ENCODE results near the gene KIF26B. TPM values are rescaled to one million over a fixed set of nuclear protein-coding genes. Genes with fewer than 3 reads are reported as not detected.

The KIF26B gene
- total RNA-seq, 1 experiment from 2014 or later: 1.2 TPM

GRCh38 chr1:245373131-245373530 lies 218.3 kb downstream of the KIF26B start (continued):
- TF ChIP-seq ATF3 (CRISPR knock-in tag; conservative IDR thresholded peaks at IDR 0.05) (no peak), RELA (CRISPR knock-in tag; IDR thresholded peaks at IDR 0.05; ENCODE audit: borderline replicate concordance) (no peak), GRHL2 (CRISPR knock-in tag; IDR thresholded peaks at IDR 0.05; ENCODE audit: insufficient replicate concordance, severe bottlenecking) (no peak), TP53 (CRISPR knock-in tag; IDR thresholded peaks at IDR 0.05) (no peak)

- ATAC-seq (no peak), DNase-seq (ENCODE audit: low spot score) (no peak)
- H3K4me1 Mint-ChIP-seq: peaks cover 26% of the 10 kb centered on the region
- no peak overlapping the region for H3K4me3 Mint-ChIP-seq
- no peaks in the 10 kb centered on the region; the same call in 1 of the 2 replicates for H3K27me3 Mint-ChIP-seq (ENCODE audit: low read depth)
- CTCF ChIA-PET: interaction anchor here (0.7 to 1.0 kb wide), 2 partner anchors 10 to 219 kb away, joined by 3 to 4 read pairs; no protein-coding TSS in a partner anchor
- no peak for TF ChIP-seq ESRRA (CRISPR knock-in tag; IDR thresholded peaks at IDR 0.05; ENCODE audit: borderline replicate concordance)
- no peak for TF ChIP-seq FOXJ3 (CRISPR knock-in tag; IDR thresholded peaks at IDR 0.05; ENCODE audit: borderline replicate concordance)
- TF ChIP-seq SMAD4 (CRISPR knock-in tag; IDR thresholded peaks at IDR 0.05): no peak
- TF ChIP-seq PRDM15 (CRISPR knock-in tag; IDR thresholded peaks at IDR 0.05): no peak
- TF ChIP-seq E2F4 (CRISPR knock-in tag; IDR thresholded peaks at IDR 0.05; ENCODE audit: borderline replicate concordance, low read depth): no peak
- H3K36me3 Mint-ChIP-seq: peaks cover 12% of the 10 kb centered on the region
- POLR2A ChIA-PET: no interaction called here
- H3K27ac Mint-ChIP-seq: no peak overlapping the region
- peaks cover 26% of the 10 kb centered on the region for H3K9me3 Mint-ChIP-seq
These were observed 221.1 kb downstream of the KIF26B start for GRCh38 chr1:245375789-245376460.

- H3K36me3 Mint-ChIP-seq: no peaks in the 10 kb centered on the region
- peaks cover 26% of the 10 kb centered on the region for H3K4me1 Mint-ChIP-seq
- no peak for ATAC-seq
- H3K27ac Mint-ChIP-seq: peak overlapping the region; percentile 59; the same call in 1 of the 2 replicates
- H3K9me3 Mint-ChIP-seq: peaks cover 10% of the 10 kb centered on the region
- ChIA-PET POLR2A (no interaction called here), CTCF (interaction anchor here (0.6 to 1.5 kb wide), 3 partner anchors 56 to 224 kb away, joined by 3 to 6 read pairs (median 5); no protein-coding TSS in a partner anchor)
- no peak for TF ChIP-seq ZBTB21 (CRISPR knock-in tag; IDR thresholded peaks at IDR 0.05; ENCODE audit: borderline replicate concordance)
- TF ChIP-seq ZNF138 (CRISPR knock-in tag; conservative IDR thresholded peaks at IDR 0.05): no peak
- TF ChIP-seq CTCF (IDR thresholded peaks at IDR 0.05): no peak
- no peak for TF ChIP-seq RORB (CRISPR knock-in tag; IDR thresholded peaks at IDR 0.05)
- TF ChIP-seq IRF2 (CRISPR knock-in tag; IDR thresholded peaks at IDR 0.05; ENCODE audit: borderline replicate concordance, low read depth): no peak
- TF ChIP-seq JUN (CRISPR knock-in tag; IDR thresholded peaks at IDR 0.05): no peak
- TF ChIP-seq GTF2I (CRISPR knock-in tag; conservative IDR thresholded peaks at IDR 0.05): no peak
- no peak for TF ChIP-seq PRRX2 (CRISPR knock-in tag; IDR thresholded peaks at IDR 0.05)
- TF ChIP-seq NFE2L1 (CRISPR knock-in tag; IDR thresholded peaks at IDR 0.05): no peak
- TF ChIP-seq SMAD4 (CRISPR knock-in tag; IDR thresholded peaks at IDR 0.05): no peak
- TF ChIP-seq E2F1 (CRISPR knock-in tag; IDR thresholded peaks at IDR 0.05): no peak
- TF ChIP-seq CBFB (CRISPR knock-in tag; IDR thresholded peaks at IDR 0.05; ENCODE audit: low read depth): no peak
- no peak for TF ChIP-seq TEAD1 (CRISPR knock-in tag; IDR thresholded peaks at IDR 0.05)
- no peak for TF ChIP-seq ETV6 (CRISPR knock-in tag; IDR thresholded peaks at IDR 0.05)
- no peaks in the 10 kb centered on the region; the same call in 1 of the 2 replicates for H3K27me3 Mint-ChIP-seq (ENCODE audit: low read depth)
- DNase-seq (ENCODE audit: low spot score): no peak
- no peak overlapping the region for H3K4me3 Mint-ChIP-seq
These were observed 223.1 kb downstream of the KIF26B start for GRCh38 chr1:245377854-245378253.
